ENCODE results near the gene ZNF497. TPM values are rescaled to one million over a fixed set of nuclear protein-coding genes. Genes with fewer than 3 reads are reported as not detected.

Gene ZNF497
- total and polyA plus RNA-seq, 2 donors (not counting 1 experiment from before 2014, with no cell fraction given): 1.6 to 2.7 TPM

DNA sequence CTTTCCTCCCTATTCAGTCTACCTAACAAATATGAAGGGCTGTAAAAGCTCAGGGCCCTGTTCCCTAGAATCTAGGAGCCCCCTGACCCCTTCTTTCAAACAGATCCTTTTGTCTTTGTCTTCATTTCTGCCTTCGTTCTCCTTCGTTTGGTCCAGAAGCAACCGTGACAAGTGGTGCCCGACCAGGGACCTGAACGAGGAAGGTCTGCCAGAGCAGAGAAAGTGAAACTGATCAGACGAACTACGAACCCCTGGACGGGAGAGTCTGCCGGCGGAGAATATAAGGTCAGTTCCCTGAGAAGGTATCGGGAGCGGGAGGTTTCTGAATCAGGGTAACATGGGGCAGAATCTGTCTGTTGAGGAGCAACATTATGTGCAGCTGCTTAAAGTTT is 56.6 kb downstream of the ZNF497 start:
- H3K27ac ChIP-seq (ENCODE audit: low read length in 2 of 2): peak overlapping the region; percentile 85 to 93
- POLR2A ChIA-PET: interaction anchor here (1.7 to 3.3 kb wide), 2 partner anchors 21 to 57 kb away, joined by 6 to 12 read pairs; partner anchors contain the start of genes ZNF497 and ZSCAN22
- peaks cover 47% of the 10 kb centered on the region for H3K79me2 ChIP-seq (ENCODE audit: control insufficient read depth, insufficient read depth, low read length)
- DNase-seq: peak; percentile 41
- ATAC-seq (ENCODE audit: low read depth): no peak
- Mint-ChIP-seq H3K27me3 (no peaks in the 10 kb centered on the region), H3K4me1 (peaks cover 36% of the 10 kb centered on the region), H3K4me3 (peak overlapping the region; percentile 97), H3K27ac (peak overlapping the region; percentile 67), H3K9me3 (ENCODE audit: insufficient read depth) (no peaks in the 10 kb centered on the region)
- intact Hi-C loops (cut with micrococcal nuclease): loop anchor here (1.0 to 5.0 kb wide), 15 partner anchors 20 to 1634 kb away; partner anchors contain the start of genes RPS5, TRIM28, ZNF132 and ZNF274
- TF ChIP-seq EZH2 (IDR thresholded peaks at IDR 0.05; ENCODE audit: borderline replicate concordance, insufficient read depth, low read depth, low read length, poor library complexity, severe bottlenecking): no peak
- TF ChIP-seq CTCF (IDR thresholded peaks at IDR 0.05): no peak
- H4K20me1 ChIP-seq (ENCODE audit: control insufficient read depth, insufficient read depth, low read length, poor library complexity, severe bottlenecking): no peaks in the 10 kb centered on the region
- peak overlapping the region; percentile 84 for H3K9ac ChIP-seq (ENCODE audit: low read length)
- CTCF ChIA-PET: interaction anchor here (0.7 to 1.2 kb wide), 3 partner anchors 20 to 900 kb away, joined by 3 to 4 read pairs (median 3); partner anchors contain the start of gene ZBTB45
- H3K4me3 ChIP-seq (ENCODE audit: control extremely low read depth in 1 of 5, extremely low read depth in 1 of 5, insufficient read depth in 1 of 5, low read depth in 2 of 5, low read length in 4 of 5): peak overlapping the region; percentile 39 to 94 (median 88)
- no peaks in the 10 kb centered on the region for H3K27me3 ChIP-seq (replicated peaks in 1 of 4; ENCODE audit: control extremely low read depth in 1 of 4, control insufficient read depth in 3 of 4, insufficient read depth in 4 of 4, low read length in 3 of 4)
- WGBS (ENCODE audit: insufficient coverage): 74% methylated on average over 11 of the region's 12 CpGs
- peak overlapping the region; percentile 79 for H3K4me2 ChIP-seq (replicated peaks; ENCODE audit: low read depth, low read length, poor library complexity, severe bottlenecking)
- H3K9me3 ChIP-seq (ENCODE audit: control extremely low read depth in 1 of 3, control insufficient read depth in 2 of 3, insufficient read depth in 1 of 3, low read length in 2 of 3): peaks cover 0 to 6% (median 0%) of the 10 kb centered on the region in 3 donors
- H3K4me1 ChIP-seq (ENCODE audit: control insufficient read depth in 2 of 2, insufficient read depth in 2 of 2, low read length in 2 of 2): peaks cover 15 to 18% of the 10 kb centered on the region in 2 donors
- peak overlapping the region; percentile 91 for H2AFZ ChIP-seq (ENCODE audit: insufficient read depth, low read depth, low read length, poor library complexity, severe bottlenecking)
- peaks cover 0 to 33% of the 10 kb centered on the region in 2 experiments for H3K36me3 ChIP-seq (replicated peaks in 1 of 2; ENCODE audit: control extremely low read depth in 1 of 2, control insufficient read depth in 1 of 2, extremely low read depth in 1 of 2, insufficient read depth in 2 of 2, low read length in 1 of 2)

Data from B cell (primary cell).